ENCODE data around the gene ANKLE1. TPM values are rescaled to one million over a fixed set of nuclear protein-coding genes. Genes with fewer than 3 reads are reported as not detected.

ANKLE1 gene
- total RNA-seq, 1 experiment from 2014 or later, result 9.1 TPM

DNA sequence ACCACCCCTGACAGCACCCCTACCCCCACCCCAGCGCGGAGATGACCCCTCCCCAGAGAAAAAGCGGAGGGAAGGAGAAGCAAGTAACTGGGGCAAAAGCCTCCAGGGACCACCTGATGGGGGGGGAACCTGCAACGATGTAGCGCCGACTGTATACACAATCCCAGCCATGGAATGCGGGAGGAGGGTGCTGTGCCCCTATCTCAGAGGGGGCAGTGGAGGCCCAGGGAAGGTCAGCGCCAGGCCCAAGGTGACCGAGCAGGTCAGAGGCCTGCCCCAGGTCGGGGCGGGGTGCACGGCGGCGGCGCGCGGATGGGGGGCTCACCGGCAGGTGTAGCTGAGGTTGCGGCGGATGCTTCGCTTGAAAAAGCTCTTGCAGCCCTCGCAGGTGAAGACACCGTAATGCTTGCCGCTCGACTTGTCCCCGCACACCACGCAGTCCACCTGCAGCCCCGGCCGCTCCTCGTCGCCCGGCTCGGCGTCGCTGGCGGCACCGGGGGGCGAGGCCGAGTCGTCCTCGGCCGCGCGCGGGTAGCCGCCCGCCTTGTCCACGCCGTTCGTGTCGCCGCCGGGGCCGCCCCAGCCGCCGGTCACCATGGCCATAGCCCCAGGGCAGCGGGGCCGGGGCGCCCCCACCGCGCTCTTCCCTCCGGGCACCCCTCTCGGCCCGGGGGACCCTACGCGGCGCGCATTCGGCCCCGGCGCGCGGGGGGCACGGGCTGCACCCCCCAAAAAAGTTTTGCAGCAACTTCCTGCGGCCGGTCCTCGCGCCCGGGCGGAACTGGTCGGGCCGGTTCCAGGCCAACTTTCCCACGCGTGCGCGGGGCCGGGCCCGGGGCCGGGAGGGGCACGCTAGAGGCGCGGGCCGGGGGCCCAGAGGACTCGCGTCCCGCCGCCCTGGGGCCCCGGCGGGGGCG is 36.8 kb upstream of the ANKLE1 start (continued):
- no peak for TF ChIP-seq ZNF396 (CRISPR knock-in tag; IDR thresholded peaks at IDR 0.05; ENCODE audit: borderline replicate concordance)

DNA sequence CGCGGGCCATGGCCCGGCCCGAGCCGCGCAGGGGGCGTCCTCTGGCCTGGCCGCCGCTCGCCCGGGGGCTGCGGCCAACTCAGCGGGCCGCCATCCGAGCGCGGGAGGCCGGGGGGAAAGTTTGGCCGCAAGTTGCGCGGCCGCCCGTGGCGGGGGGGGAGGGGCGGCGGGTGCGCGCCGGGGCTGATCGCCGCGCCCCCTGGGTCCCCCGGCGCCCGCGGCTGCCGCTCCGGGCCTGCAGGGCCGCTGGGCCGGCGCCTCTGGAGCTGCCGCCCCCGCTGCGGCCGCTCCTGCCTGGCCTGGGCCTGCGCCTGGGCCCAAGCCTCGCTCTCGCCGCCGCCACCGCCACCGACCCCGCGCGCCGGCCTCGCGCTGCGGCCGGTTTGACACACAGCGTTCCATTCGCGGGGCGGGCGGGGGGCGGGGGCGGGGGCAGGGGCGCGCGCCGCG is 36.1 kb upstream of the ANKLE1 start, which contains the start of gene NR2F6:
Gene NR2F6, minus strand, starts transcription at position 385 of the 450 bp plus-strand sequence. CDS start 699 bp downstream, outside the sequence.
- no peak for TF ChIP-seq ZNF416 (CRISPR knock-in tag; IDR thresholded peaks at IDR 0.05)
- TF ChIP-seq ZNF423 (CRISPR knock-in tag; IDR thresholded peaks at IDR 0.05), result 0 out of 2 replicates have a peak, but pooled peaks have one; percentile 22
- TF ChIP-seq, protein P1, sequence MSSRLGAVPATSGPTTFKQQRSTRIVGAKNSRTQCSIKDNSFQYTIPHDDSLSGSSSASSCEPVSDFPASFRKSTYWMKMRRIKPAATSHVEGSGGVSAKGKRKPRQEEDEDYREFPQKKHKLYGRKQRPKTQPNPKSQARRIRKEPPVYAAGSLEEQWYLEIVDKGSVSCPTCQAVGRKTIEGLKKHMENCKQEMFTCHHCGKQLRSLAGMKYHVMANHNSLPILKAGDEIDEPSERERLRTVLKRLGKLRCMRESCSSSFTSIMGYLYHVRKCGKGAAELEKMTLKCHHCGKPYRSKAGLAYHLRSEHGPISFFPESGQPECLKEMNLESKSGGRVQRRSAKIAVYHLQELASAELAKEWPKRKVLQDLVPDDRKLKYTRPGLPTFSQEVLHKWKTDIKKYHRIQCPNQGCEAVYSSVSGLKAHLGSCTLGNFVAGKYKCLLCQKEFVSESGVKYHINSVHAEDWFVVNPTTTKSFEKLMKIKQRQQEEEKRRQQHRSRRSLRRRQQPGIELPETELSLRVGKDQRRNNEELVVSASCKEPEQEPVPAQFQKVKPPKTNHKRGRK (CRISPR knock-in tag; IDR thresholded peaks at IDR 0.05; ENCODE audit: borderline replicate concordance), result no peak
- TF ChIP-seq, protein P2, sequence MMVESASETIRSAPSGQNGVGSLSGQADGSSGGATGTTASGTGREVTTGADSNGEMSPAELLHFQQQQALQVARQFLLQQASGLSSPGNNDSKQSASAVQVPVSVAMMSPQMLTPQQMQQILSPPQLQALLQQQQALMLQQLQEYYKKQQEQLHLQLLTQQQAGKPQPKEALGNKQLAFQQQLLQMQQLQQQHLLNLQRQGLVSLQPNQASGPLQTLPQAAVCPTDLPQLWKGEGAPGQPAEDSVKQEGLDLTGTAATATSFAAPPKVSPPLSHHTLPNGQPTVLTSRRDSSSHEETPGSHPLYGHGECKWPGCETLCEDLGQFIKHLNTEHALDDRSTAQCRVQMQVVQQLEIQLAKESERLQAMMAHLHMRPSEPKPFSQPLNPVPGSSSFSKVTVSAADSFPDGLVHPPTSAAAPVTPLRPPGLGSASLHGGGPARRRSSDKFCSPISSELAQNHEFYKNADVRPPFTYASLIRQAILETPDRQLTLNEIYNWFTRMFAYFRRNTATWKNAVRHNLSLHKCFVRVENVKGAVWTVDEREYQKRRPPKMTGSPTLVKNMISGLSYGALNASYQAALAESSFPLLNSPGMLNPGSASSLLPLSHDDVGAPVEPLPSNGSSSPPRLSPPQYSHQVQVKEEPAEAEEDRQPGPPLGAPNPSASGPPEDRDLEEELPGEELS (CRISPR knock-in tag; IDR thresholded peaks at IDR 0.05), result no peak
- 0 out of 2 replicates have a peak, but pooled peaks have one; percentile 9 for TF ChIP-seq SP1 (CRISPR knock-in tag; conservative IDR thresholded peaks at IDR 0.05)
- TF ChIP-seq SMAD4 (CRISPR knock-in tag; IDR thresholded peaks at IDR 0.05), result no peak
- TF ChIP-seq, protein P3, sequence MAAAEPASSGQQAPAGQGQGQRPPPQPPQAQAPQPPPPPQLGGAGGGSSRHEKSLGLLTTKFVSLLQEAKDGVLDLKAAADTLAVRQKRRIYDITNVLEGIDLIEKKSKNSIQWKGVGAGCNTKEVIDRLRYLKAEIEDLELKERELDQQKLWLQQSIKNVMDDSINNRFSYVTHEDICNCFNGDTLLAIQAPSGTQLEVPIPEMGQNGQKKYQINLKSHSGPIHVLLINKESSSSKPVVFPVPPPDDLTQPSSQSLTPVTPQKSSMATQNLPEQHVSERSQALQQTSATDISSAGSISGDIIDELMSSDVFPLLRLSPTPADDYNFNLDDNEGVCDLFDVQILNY (CRISPR knock-in tag; IDR thresholded peaks at IDR 0.05), result no peak
- 0 out of 2 replicates have a peak, but pooled peaks have one; percentile 1 for TF ChIP-seq TP53 (CRISPR knock-in tag; IDR thresholded peaks at IDR 0.05)
- no peak for TF ChIP-seq KAT7 (CRISPR knock-in tag; IDR thresholded peaks at IDR 0.05; ENCODE audit: borderline replicate concordance)
- TF ChIP-seq JUN (CRISPR knock-in tag; IDR thresholded peaks at IDR 0.05), result no peak
- no peak for TF ChIP-seq ZNF263 (CRISPR knock-in tag; IDR thresholded peaks at IDR 0.05; ENCODE audit: low read depth)
- DNase-seq (ENCODE audit: low spot score) (no peak), ATAC-seq (no peak)
- peaks cover 57% of the 10 kb centered on the region for H3K4me1 Mint-ChIP-seq
- POLR2A ChIA-PET, result interaction anchor here (1.5 kb wide), 1 partner anchor 9 kb away, joined by 9 read pairs; no protein-coding TSS in a partner anchor
- no peaks in the 10 kb centered on the region for H3K9me3 Mint-ChIP-seq
- H3K36me3 Mint-ChIP-seq, result no peaks in the 10 kb centered on the region
- peak within 1 kb of the TSS; percentile 97 for H3K4me3 Mint-ChIP-seq
- peak within 1 kb of the TSS; percentile 98 for H3K27ac Mint-ChIP-seq
- CTCF ChIA-PET, result no interaction called here
- no peaks in the 10 kb centered on the region for H3K27me3 Mint-ChIP-seq (ENCODE audit: low read depth)

DNA sequence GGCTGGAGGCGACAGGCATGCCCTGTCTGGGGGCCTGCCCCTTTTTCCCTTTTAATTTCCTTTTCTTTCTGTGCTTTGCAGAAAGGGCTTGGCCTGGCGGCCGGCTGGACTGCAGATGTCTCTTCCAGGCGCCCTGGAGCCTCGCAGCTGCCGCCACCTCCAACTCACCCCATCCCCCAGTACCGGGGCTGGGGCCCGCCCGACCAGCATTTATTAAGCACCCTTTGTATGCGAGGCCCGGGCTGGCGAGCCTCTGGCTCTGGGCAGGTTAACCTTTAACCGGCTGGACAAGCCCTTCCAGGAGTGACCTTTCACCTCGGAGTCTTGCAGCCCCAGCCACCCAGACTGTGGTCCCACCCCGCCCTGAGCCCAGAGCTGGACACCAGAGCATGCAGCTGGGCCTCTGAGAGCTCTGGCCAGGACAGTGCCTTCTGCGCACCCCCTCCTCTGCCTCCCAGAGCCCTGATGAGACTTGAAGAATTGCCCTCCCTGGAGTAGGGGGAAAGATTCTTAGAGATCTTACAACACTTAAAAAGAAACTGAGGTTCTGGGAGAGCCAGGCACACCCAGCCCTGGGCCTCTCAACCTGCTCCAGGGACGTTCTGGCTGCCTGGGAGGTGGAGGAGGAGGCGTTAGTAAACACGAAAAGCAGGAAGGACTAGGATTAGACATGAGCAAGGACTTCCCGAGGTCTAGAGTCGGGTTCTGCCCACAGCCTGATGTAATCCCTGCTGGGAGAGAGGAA is 34.8 kb upstream of the ANKLE1 start:
- CTCF ChIA-PET, result interaction anchor here (3.8 kb wide), 1 partner anchor 13 kb away, joined by 38 read pairs; no protein-coding TSS in a partner anchor
- DNase-seq (ENCODE audit: low spot score), result no peak
- Mint-ChIP-seq H3K36me3 (peaks cover 4% of the 10 kb centered on the region; the same call in 1 of the 2 replicates), H3K4me3 (peak overlapping the region; percentile 79), H3K4me1 (peaks cover 44% of the 10 kb centered on the region), H3K27ac (peak overlapping the region; percentile 96), H3K9me3 (no peaks in the 10 kb centered on the region), H3K27me3 (ENCODE audit: low read depth) (no peaks in the 10 kb centered on the region)
- POLR2A ChIA-PET, result no interaction called here
- no peak for ATAC-seq
- TF ChIP-seq, protein P4, sequence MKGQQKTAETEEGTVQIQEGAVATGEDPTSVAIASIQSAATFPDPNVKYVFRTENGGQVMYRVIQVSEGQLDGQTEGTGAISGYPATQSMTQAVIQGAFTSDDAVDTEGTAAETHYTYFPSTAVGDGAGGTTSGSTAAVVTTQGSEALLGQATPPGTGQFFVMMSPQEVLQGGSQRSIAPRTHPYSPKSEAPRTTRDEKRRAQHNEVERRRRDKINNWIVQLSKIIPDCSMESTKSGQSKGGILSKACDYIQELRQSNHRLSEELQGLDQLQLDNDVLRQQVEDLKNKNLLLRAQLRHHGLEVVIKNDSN (CRISPR knock-in tag; IDR thresholded peaks at IDR 0.05), result no peak
- TF ChIP-seq, protein P5, sequence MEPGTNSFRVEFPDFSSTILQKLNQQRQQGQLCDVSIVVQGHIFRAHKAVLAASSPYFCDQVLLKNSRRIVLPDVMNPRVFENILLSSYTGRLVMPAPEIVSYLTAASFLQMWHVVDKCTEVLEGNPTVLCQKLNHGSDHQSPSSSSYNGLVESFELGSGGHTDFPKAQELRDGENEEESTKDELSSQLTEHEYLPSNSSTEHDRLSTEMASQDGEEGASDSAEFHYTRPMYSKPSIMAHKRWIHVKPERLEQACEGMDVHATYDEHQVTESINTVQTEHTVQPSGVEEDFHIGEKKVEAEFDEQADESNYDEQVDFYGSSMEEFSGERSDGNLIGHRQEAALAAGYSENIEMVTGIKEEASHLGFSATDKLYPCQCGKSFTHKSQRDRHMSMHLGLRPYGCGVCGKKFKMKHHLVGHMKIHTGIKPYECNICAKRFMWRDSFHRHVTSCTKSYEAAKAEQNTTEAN (CRISPR knock-in tag; IDR thresholded peaks at IDR 0.05), result 0 out of 2 replicates have a peak, but pooled peaks have one; percentile 12
- no peak for TF ChIP-seq KAT7 (CRISPR knock-in tag; IDR thresholded peaks at IDR 0.05; ENCODE audit: borderline replicate concordance)
- TF ChIP-seq ZNF671 (CRISPR knock-in tag; IDR thresholded peaks at IDR 0.05), result no peak
- no peak for TF ChIP-seq GABPB1 (CRISPR knock-in tag; IDR thresholded peaks at IDR 0.05)
- TF ChIP-seq, protein P6, sequence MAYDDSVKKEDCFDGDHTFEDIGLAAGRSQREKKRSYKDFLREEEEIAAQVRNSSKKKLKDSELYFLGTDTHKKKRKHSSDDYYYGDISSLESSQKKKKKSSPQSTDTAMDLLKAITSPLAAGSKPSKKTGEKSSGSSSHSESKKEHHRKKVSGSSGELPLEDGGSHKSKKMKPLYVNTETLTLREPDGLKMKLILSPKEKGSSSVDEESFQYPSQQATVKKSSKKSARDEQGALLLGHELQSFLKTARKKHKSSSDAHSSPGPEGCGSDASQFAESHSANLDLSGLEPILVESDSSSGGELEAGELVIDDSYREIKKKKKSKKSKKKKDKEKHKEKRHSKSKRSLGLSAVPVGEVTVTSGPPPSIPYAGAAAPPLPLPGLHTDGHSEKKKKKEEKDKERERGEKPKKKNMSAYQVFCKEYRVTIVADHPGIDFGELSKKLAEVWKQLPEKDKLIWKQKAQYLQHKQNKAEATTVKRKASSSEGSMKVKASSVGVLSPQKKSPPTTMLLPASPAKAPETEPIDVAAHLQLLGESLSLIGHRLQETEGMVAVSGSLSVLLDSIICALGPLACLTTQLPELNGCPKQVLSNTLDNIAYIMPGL (CRISPR knock-in tag; IDR thresholded peaks at IDR 0.05), result 0 out of 2 replicates have a peak, but pooled peaks have one; percentile 16
- TF ChIP-seq GTF2I (CRISPR knock-in tag; conservative IDR thresholded peaks at IDR 0.05), result peak; percentile 81
- TF ChIP-seq, protein P7, sequence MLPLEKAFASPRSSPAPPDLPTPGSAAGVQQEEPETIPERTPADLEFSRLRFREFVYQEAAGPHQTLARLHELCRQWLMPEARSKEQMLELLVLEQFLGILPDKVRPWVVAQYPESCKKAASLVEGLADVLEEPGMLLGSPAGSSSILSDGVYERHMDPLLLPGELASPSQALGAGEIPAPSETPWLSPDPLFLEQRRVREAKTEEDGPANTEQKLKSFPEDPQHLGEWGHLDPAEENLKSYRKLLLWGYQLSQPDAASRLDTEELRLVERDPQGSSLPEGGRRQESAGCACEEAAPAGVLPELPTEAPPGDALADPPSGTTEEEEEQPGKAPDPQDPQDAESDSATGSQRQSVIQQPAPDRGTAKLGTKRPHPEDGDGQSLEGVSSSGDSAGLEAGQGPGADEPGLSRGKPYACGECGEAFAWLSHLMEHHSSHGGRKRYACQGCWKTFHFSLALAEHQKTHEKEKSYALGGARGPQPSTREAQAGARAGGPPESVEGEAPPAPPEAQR (CRISPR knock-in tag; IDR thresholded peaks at IDR 0.05), result no peak

All from WTC11 (cell line).